HUES48 (cell line): ENCODE data around the gene C19orf38.
"Not testable (repeated sequence)": the region's sequence is repeated elsewhere in the genome, so short reads cannot be mapped to it uniquely, and the experiment has no call there.

Experiments used
- H3K27ac ChIP-seq: one replicate; pipeline ENCODE4 v1.7.0; 2013; ENCODE audit warnings: low read depth, low read length, inconsistent platforms
- H3K27me3 ChIP-seq: 2 replicates; pipeline ENCODE4 v1.6.1; 2013; ENCODE audit warnings: mild to moderate bottlenecking, low read length; ENCODE audit not compliant: control insufficient read depth, insufficient read depth
- H3K36me3 ChIP-seq: 2 replicates; pipeline ENCODE4 v1.6.1; 2013; ENCODE audit warnings: low read length; ENCODE audit not compliant: control insufficient read depth, insufficient read depth
- H3K4me1 ChIP-seq: 2 replicates; pipeline ENCODE4 v1.6.1; 2013; ENCODE audit warnings: mild to moderate bottlenecking, low read length; ENCODE audit not compliant: control insufficient read depth, insufficient read depth
- H3K4me3 ChIP-seq: 2 replicates; pipeline ENCODE4 v1.5.1; 2013; ENCODE audit warnings: mild to moderate bottlenecking, low read depth, low read length
- H3K9ac ChIP-seq: 2 replicates; pipeline ENCODE4 v1.6.1; 2013; ENCODE audit warnings: mild to moderate bottlenecking, low read depth, low read length, moderate library complexity
- H3K9me3 ChIP-seq: 2 replicates; pipeline ENCODE4 v1.6.1; 2013; ENCODE audit warnings: low read length; ENCODE audit not compliant: control insufficient read depth, insufficient read depth

The C19orf38 gene

GRCh38 chr19:10870501-10870954, 22.3 kb downstream of the C19orf38 start:
- peaks cover 7% of the 10 kb centered on the region for H3K4me1 ChIP-seq
- H3K27ac ChIP-seq = peak overlapping the region; percentile 93
- H3K9me3 ChIP-seq = no peaks in the 10 kb centered on the region
- peak overlapping the region; percentile 72 for H3K4me3 ChIP-seq
- H3K9ac ChIP-seq = peak overlapping the region; percentile 75
- peaks cover 4% of the 10 kb centered on the region; the same call in 1 of the 2 replicates for H3K36me3 ChIP-seq
- H3K27me3 ChIP-seq = no peaks in the 10 kb centered on the region

GRCh38 chr19:10870955-10871603, 22.9 kb downstream of the C19orf38 start, which contains the start of gene CARM1:
Gene CARM1 (plus strand): TSS chr19:10871553. CDS start chr19:10871703, 150 bp downstream.
- Histone ChIP-seq H3K36me3 (peaks cover 4% of the 10 kb centered on the region; the same call in 1 of the 2 replicates), H3K9ac (peak within 1 kb of the TSS; percentile 75), H3K4me1 (peaks cover 7% of the 10 kb centered on the region), H3K4me3 (peak within 1 kb of the TSS; percentile 77), H3K27me3 (no peaks in the 10 kb centered on the region), H3K9me3 (no peaks in the 10 kb centered on the region), H3K27ac (peak within 1 kb of the TSS; percentile 93)

GRCh38 chr19:10871711-10872545, 23.7 kb downstream of the C19orf38 start:
- no peaks in the 10 kb centered on the region for H3K27me3 ChIP-seq
- peaks cover 7% of the 10 kb centered on the region for H3K4me1 ChIP-seq
- peak overlapping the region; percentile 77 for H3K4me3 ChIP-seq
- H3K36me3 ChIP-seq = peaks cover 4% of the 10 kb centered on the region; the same call in 1 of the 2 replicates
- H3K27ac ChIP-seq = peak overlapping the region; percentile 78
- no peaks in the 10 kb centered on the region for H3K9me3 ChIP-seq
- H3K9ac ChIP-seq = peak overlapping the region; percentile 70

- H3K4me3 ChIP-seq = peak overlapping the region; percentile 77
- peaks cover 7% of the 10 kb centered on the region for H3K4me1 ChIP-seq
- H3K36me3 ChIP-seq = peaks cover 4% of the 10 kb centered on the region; the same call in 1 of the 2 replicates
- H3K27ac ChIP-seq = peak overlapping the region; percentile 78
- H3K9ac ChIP-seq = peak overlapping the region; percentile 45
- H3K27me3 ChIP-seq = no peaks in the 10 kb centered on the region
- no peaks in the 10 kb centered on the region for H3K9me3 ChIP-seq
Observed at GRCh38 chr19:10872546-10873107, 24.4 kb downstream of the C19orf38 start.

GRCh38 chr19:10874024-10874423, 25.8 kb downstream of the C19orf38 start:
- Histone ChIP-seq H3K27me3 (no peaks in the 10 kb centered on the region), H3K36me3 (peaks cover 4% of the 10 kb centered on the region; the same call in 1 of the 2 replicates), H3K4me1 (peaks cover 11% of the 10 kb centered on the region), H3K4me3 (no peak overlapping the region), H3K9ac (no peak overlapping the region), H3K27ac (no peak overlapping the region), H3K9me3 (no peaks in the 10 kb centered on the region)

- H3K4me3 ChIP-seq = no peak overlapping the region
- H3K9ac ChIP-seq = no peak overlapping the region
- H3K27me3 ChIP-seq = no peaks in the 10 kb centered on the region
- H3K27ac ChIP-seq = no peak overlapping the region
- peaks cover 31% of the 10 kb centered on the region for H3K4me1 ChIP-seq
- no peaks in the 10 kb centered on the region for H3K9me3 ChIP-seq
- H3K36me3 ChIP-seq = peaks cover 4% of the 10 kb centered on the region; the same call in 1 of the 2 replicates
Observed at GRCh38 chr19:10876459-10877240, 28.4 kb downstream of the C19orf38 start.

- not testable (repeated sequence) for H3K4me3 ChIP-seq, H3K36me3 ChIP-seq, H3K9me3 ChIP-seq, H3K27me3 ChIP-seq, H3K27ac ChIP-seq, H3K9ac ChIP-seq
- peaks cover 36% of the 10 kb centered on the region for H3K4me1 ChIP-seq
Observed at GRCh38 chr19:10877608-10878007, 29.4 kb downstream of the C19orf38 start.

GRCh38 chr19:10878253-10878652, 30.0 kb downstream of the C19orf38 start:
- H3K27me3 ChIP-seq = no peaks in the 10 kb centered on the region
- H3K4me1 ChIP-seq = peaks cover 31% of the 10 kb centered on the region
- no peaks in the 10 kb centered on the region for H3K9me3 ChIP-seq
- peaks cover 4% of the 10 kb centered on the region; the same call in 1 of the 2 replicates for H3K36me3 ChIP-seq
- no peak overlapping the region for H3K4me3 ChIP-seq
- H3K27ac ChIP-seq = peak overlapping the region; percentile 16
- H3K9ac ChIP-seq = 0 out of 2 replicates have a peak overlapping the region, but pooled peaks have one; percentile 1

GRCh38 chr19:10881403-10882107, 33.3 kb downstream of the C19orf38 start:
- H3K27me3 ChIP-seq = no peaks in the 10 kb centered on the region
- H3K4me3 ChIP-seq = peak overlapping the region; percentile 35
- H3K9ac ChIP-seq = no peak overlapping the region; the same call in none of the 2 replicates
- H3K27ac ChIP-seq = peak overlapping the region; percentile 63
- H3K4me1 ChIP-seq = peaks cover 42% of the 10 kb centered on the region
- H3K9me3 ChIP-seq = no peaks in the 10 kb centered on the region
- no peaks in the 10 kb centered on the region for H3K36me3 ChIP-seq

GRCh38 chr19:10882108-10882457, 33.9 kb downstream of the C19orf38 start:
- Histone ChIP-seq H3K9me3 (no peaks in the 10 kb centered on the region), H3K27ac (peak overlapping the region; percentile 63), H3K4me1 (peaks cover 45% of the 10 kb centered on the region), H3K27me3 (no peaks in the 10 kb centered on the region), H3K36me3 (no peaks in the 10 kb centered on the region), H3K9ac (no peak overlapping the region), H3K4me3 (peak overlapping the region; percentile 35)
